SW480 (cell line): ENCODE results near the gene NFKBIE.
A peak's percentile ranks its signal among the peaks of the same experiment; 100 is the strongest.
"Not testable (repeated sequence)": the region's sequence is repeated elsewhere in the genome, so short reads cannot be mapped to it uniquely, and the experiment has no call there.

Source experiments
- DNase-seq: peaks from one replicate; pipeline ENCODE4 v3.0.0-alpha.2; 2016; ENCODE audit warnings: low spot score

The NFKBIE gene

GRCh38 chr6:44265007-44265721, at the start of gene NFKBIE:
Gene NFKBIE (minus strand): TSS chr6:44265551. CDS start chr6:44265346, 205 bp downstream.
- peak; percentile 73 for DNase-seq

GRCh38 chr6:44314657-44315056, 49.3 kb upstream of the NFKBIE start:
- not testable (repeated sequence) for DNase-seq

GRCh38 chr6:44312901-44313788, 47.8 kb upstream of the NFKBIE start, which contains the start of gene AARS2:
Gene AARS2 (minus strand): TSS chr6:44313347. CDS start chr6:44313323, 24 bp downstream.
- peak; percentile 79 for DNase-seq

GRCh38 chr6:44311767-44312166, 46.4 kb upstream of the NFKBIE start:
- DNase-seq, result no peak

- DNase-seq, result no peak
These were observed 46.0 kb upstream of the NFKBIE start for GRCh38 chr6:44311304-44311703.

GRCh38 chr6:44310241-44310640, 44.9 kb upstream of the NFKBIE start:
- DNase-seq, result no peak

- DNase-seq, result no peak
These were observed 44.3 kb upstream of the NFKBIE start for GRCh38 chr6:44309631-44310030.

GRCh38 chr6:44309092-44309491, 43.7 kb upstream of the NFKBIE start:
- DNase-seq, result no peak

- DNase-seq, result no peak
These were observed 41.9 kb upstream of the NFKBIE start for GRCh38 chr6:44307217-44307616.

- no peak for DNase-seq
These were observed 41.4 kb upstream of the NFKBIE start for GRCh38 chr6:44306710-44307109.

GRCh38 chr6:44305200-44305725, 39.9 kb upstream of the NFKBIE start:
- DNase-seq, result no peak

GRCh38 chr6:44304282-44305199, 39.2 kb upstream of the NFKBIE start:
- DNase-seq, result peak; percentile 29

- no peak for DNase-seq
These were observed 38.5 kb upstream of the NFKBIE start for GRCh38 chr6:44303842-44304241.

GRCh38 chr6:44302856-44303255, 37.5 kb upstream of the NFKBIE start:
- no peak for DNase-seq

GRCh38 chr6:44301782-44302564, 36.6 kb upstream of the NFKBIE start:
- DNase-seq, result no peak

GRCh38 chr6:44301106-44301505, 35.8 kb upstream of the NFKBIE start:
- no peak for DNase-seq

GRCh38 chr6:44300292-44300823, 35.0 kb upstream of the NFKBIE start:
- DNase-seq, result no peak

- DNase-seq, result no peak
These were observed 33.5 kb upstream of the NFKBIE start for GRCh38 chr6:44298864-44299263.

- DNase-seq, result no peak
These were observed 32.9 kb upstream of the NFKBIE start for GRCh38 chr6:44298055-44298803.
